MM.1S (cell line): Measurements from ENCODE around the gene TANC1.

ENCODE experiments used
- DNase-seq: peaks from one replicate; pipeline ENCODE4 v3.0.0-alpha.2; 2015
- H2AFZ ChIP-seq: fragments of 300-600 bp; sonication (generic); 2 replicates; pipeline ENCODE4 v1.6.0; 2016; ENCODE audit warnings: antibody characterized with exemption, low read length
- H3F3A ChIP-seq: fragments of 300-600 bp; sonication (generic); 2 replicates; pipeline ENCODE4 v1.6.1; 2016; ENCODE audit warnings: mild to moderate bottlenecking, antibody characterized with exemption, low read length, moderate library complexity, mixed read lengths; ENCODE audit not compliant: insufficient read depth
- H3K27ac ChIP-seq: fragments of 300-600 bp; sonication (generic); 2 replicates; pipeline ENCODE4 v1.5.1; 2016; ENCODE audit warnings: mild to moderate bottlenecking, low read length
- H3K27me3 ChIP-seq: fragments of 300-600 bp; sonication (generic); replicated peaks from 2 replicates; pipeline ENCODE4 v1.6.0; 2016; ENCODE audit warnings: low read length; ENCODE audit not compliant: insufficient read depth
- H3K36me3 ChIP-seq: fragments of 300-600 bp; sonication (generic); replicated peaks from 2 replicates; pipeline ENCODE4 v1.6.1; 2016; ENCODE audit warnings: mild to moderate bottlenecking, low read length, mixed read lengths; ENCODE audit not compliant: insufficient read depth
- H3K4me1 ChIP-seq: fragments of 300-600 bp; sonication (generic); 2 replicates; pipeline ENCODE4 v1.6.1; 2016; ENCODE audit warnings: low read length, mixed read lengths
- H3K4me2 ChIP-seq: fragments of 300-600 bp; sonication (generic); 2 replicates; pipeline ENCODE4 v1.6.0; 2016; ENCODE audit warnings: low read depth, low read length
- H3K4me3 ChIP-seq: fragments of 300-600 bp; sonication (generic); 2 replicates; pipeline ENCODE4 v1.5.1; 2016; ENCODE audit warnings: low read length, mixed read lengths
- H3K79me2 ChIP-seq: fragments of 300-600 bp; sonication (generic); 2 replicates; pipeline ENCODE4 v1.6.1; 2016; ENCODE audit warnings: mixed run types, low read length, mixed read lengths
- H3K9ac ChIP-seq: fragments of 300-600 bp; sonication (generic); 2 replicates; pipeline ENCODE4 v1.6.1; 2016; ENCODE audit warnings: low read length, mixed read lengths
- H3K9me2 ChIP-seq: fragments of 300-600 bp; sonication (generic); replicated peaks from 2 replicates; pipeline ENCODE4 v1.6.1; 2016; ENCODE audit warnings: mild to moderate bottlenecking, low read length, mixed read lengths; ENCODE audit not compliant: insufficient read depth
- H3K9me3 ChIP-seq: fragments of 300-600 bp; sonication (generic); replicated peaks from 2 replicates; pipeline ENCODE4 v1.6.1; 2016; ENCODE audit warnings: mild to moderate bottlenecking, low read length, mixed read lengths; ENCODE audit not compliant: insufficient read depth
- H4K20me1 ChIP-seq: fragments of 300-600 bp; sonication (generic); 2 replicates; pipeline ENCODE4 v1.6.1; 2016; ENCODE audit warnings: mild to moderate bottlenecking, low read length, moderate library complexity, mixed read lengths; ENCODE audit not compliant: insufficient read depth
- CTCF ChIP-seq: fragments of 300-600 bp; sonication (generic); IDR thresholded peaks from 2 replicates; pipeline ENCODE4 v1.5.1; 2016; ENCODE audit warnings: antibody characterized with exemption, low read length, mixed read lengths
- EZH2 ChIP-seq: fragments of 300-600 bp; sonication (generic); optimal IDR thresholded peaks from 2 replicates; pipeline ENCODE3; 2017; ENCODE audit warnings: low read depth, mild to moderate bottlenecking, antibody characterized with exemption, low read length, mixed read lengths
- EZH2phosphoT487 ChIP-seq: fragments of 300-600 bp; sonication (generic); IDR thresholded peaks from 2 replicates; pipeline ENCODE4 v1.6.1; 2018; ENCODE audit warnings: antibody characterized with exemption, low read length

Gene TANC1

DNA sequence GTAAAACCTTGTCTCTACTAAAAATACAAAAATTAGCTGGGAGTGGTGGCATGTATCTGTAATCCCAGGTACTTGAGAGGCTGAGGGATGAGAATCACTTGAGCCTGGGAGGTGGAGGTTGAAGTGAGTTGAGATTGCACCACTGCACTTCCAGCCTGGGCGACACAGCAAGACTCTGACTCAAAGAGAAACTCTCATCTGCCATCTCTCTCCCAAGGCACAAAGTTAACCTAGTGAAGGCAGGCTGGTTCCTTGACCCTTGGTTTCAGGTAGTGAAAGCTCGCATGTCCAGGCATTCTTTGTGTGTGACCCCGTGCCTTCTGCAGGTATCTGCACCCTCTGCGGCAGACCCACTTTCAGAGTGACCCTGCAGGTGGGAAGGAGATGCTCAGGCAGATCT lies 218.0 kb downstream of the TANC1 start:
- H3K27me3 ChIP-seq = no peaks in the 10 kb centered on the region
- H3K36me3 ChIP-seq = no peaks in the 10 kb centered on the region
- no peak overlapping the region for H2AFZ ChIP-seq
- no peaks in the 10 kb centered on the region for H3K9me2 ChIP-seq
- no peaks in the 10 kb centered on the region for H3K79me2 ChIP-seq
- no peak for DNase-seq
- TF ChIP-seq EZH2phosphoT487 (no peak), CTCF (no peak), EZH2 (no peak)
- H4K20me1 ChIP-seq = no peaks in the 10 kb centered on the region
- no peak overlapping the region for H3K4me2 ChIP-seq
- H3K4me3 ChIP-seq = no peak overlapping the region
- no peaks in the 10 kb centered on the region for H3K9me3 ChIP-seq
- no peaks in the 10 kb centered on the region for H3F3A ChIP-seq
- H3K27ac ChIP-seq = no peak overlapping the region
- no peak overlapping the region for H3K9ac ChIP-seq
- H3K4me1 ChIP-seq = no peaks in the 10 kb centered on the region

DNA sequence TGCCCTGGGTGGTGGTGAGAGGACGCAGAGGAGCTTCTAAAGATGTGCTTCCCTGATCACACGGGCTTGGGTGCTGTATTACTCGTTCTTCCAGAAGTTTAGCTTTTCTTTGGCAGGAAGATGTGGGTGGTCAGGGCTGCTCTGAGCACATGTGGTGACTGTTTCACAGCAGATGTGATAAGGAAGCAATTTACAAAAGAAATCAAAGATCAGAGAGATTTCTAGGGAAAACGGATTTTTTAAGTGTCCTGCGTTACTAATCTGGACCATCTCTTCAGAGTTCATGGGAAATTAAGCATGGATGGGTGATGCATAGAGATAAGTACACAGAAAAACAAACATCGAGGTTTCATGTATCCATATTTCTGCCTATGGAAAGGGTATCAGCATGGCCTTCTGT lies 218.7 kb downstream of the TANC1 start:
- no peaks in the 10 kb centered on the region for H4K20me1 ChIP-seq
- H3K9me3 ChIP-seq = no peaks in the 10 kb centered on the region
- no peak for DNase-seq
- H3K4me2 ChIP-seq = no peak overlapping the region
- no peak overlapping the region for H3K27ac ChIP-seq
- no peaks in the 10 kb centered on the region for H3K9me2 ChIP-seq
- H3K27me3 ChIP-seq = no peaks in the 10 kb centered on the region
- no peak for TF ChIP-seq EZH2
- TF ChIP-seq CTCF = no peak
- TF ChIP-seq EZH2phosphoT487 = no peak
- no peaks in the 10 kb centered on the region for H3K4me1 ChIP-seq
- H3F3A ChIP-seq = no peaks in the 10 kb centered on the region
- H3K4me3 ChIP-seq = no peak overlapping the region
- no peak overlapping the region for H3K9ac ChIP-seq
- H2AFZ ChIP-seq = no peak overlapping the region
- no peaks in the 10 kb centered on the region for H3K79me2 ChIP-seq
- H3K36me3 ChIP-seq = no peaks in the 10 kb centered on the region

DNA sequence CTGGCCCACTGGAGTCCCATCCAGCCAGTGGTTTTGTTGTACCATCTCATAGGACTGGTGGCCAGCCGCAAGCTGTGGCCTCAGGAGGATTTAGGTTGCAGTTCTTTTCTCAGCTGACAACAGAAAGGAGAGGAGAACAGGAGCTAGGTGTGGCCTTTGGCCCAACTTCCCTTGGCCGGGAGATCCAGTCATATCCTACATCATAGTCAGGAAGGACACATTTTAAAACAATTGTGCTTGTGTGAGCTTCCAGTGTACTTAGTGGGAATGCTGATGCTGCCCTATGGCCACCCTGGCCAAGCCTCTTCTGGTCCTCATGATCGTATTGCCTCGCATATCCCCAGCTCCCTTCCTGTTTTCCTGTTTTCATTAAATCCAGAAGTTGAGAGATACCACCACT lies 220.0 kb downstream of the TANC1 start:
- Histone ChIP-seq H3K9me2 (no peaks in the 10 kb centered on the region), H3K27ac (no peak overlapping the region), H3K4me3 (no peak overlapping the region), H4K20me1 (no peaks in the 10 kb centered on the region), H2AFZ (no peak overlapping the region), H3K4me2 (no peak overlapping the region), H3K9me3 (no peaks in the 10 kb centered on the region), H3K9ac (no peak overlapping the region), H3K27me3 (no peaks in the 10 kb centered on the region), H3K4me1 (no peaks in the 10 kb centered on the region), H3K36me3 (no peaks in the 10 kb centered on the region), H3K79me2 (no peaks in the 10 kb centered on the region), H3F3A (no peaks in the 10 kb centered on the region)
- TF ChIP-seq EZH2phosphoT487 = no peak
- TF ChIP-seq CTCF = no peak
- TF ChIP-seq EZH2 = no peak
- DNase-seq = no peak
